H1 (cell line): ENCODE results near the gene AHSP. TPM values are rescaled to one million over a fixed set of nuclear protein-coding genes. Genes with fewer than 3 reads are reported as not detected.

Source experiments
- CTCF ChIA-PET: fragments of 300-600 bp; sonication (Branson Sonifier 250); formaldehyde crosslinking; loops from one replicate; lab custom pipeline; 2021; ENCODE audit not compliant: partially characterized antibody; lab: Charles Lee
- POLR2A ChIA-PET: fragments of 300-600 bp; sonication (Branson Sonifier 250); formaldehyde crosslinking; loops from one replicate; lab custom pipeline; 2021; ENCODE audit warnings: inconsistent platforms; ENCODE audit not compliant: partially characterized antibody; lab: Charles Lee
- DNase-seq, 2 experiments: peaks; one replicate each; pipeline versions ENCODE4 v3.0.0 to v3.0.0-alpha.2; 2010 to 2022; ENCODE audit warnings: low spot score in 2 of 2, low read depth in 1 of 2, mixed read lengths in 1 of 2
- FAIRE-seq: peaks from 2 replicates; lab custom pipeline; 2011; peaks lifted over from hg19 to GRCh38; lab: Jason Lieb, UNC
- H2AFZ ChIP-seq: 2 replicates; pipeline ENCODE4 v1.8.1; 2012; ENCODE audit warnings: low read length, inconsistent platforms
- H2AK5ac ChIP-seq: 2 replicates; pipeline ENCODE4 v1.6.1; 2013; ENCODE audit warnings: low read depth, low read length
- H2BK120ac ChIP-seq: replicated peaks from 2 replicates; pipeline ENCODE3; 2013; ENCODE audit warnings: low read depth, low read length, inconsistent platforms
- H2BK12ac ChIP-seq: 2 replicates; pipeline ENCODE4 v1.6.1; 2013; ENCODE audit warnings: low read depth, low read length
- H2BK15ac ChIP-seq: 2 replicates; pipeline ENCODE4 v1.6.1; 2013; ENCODE audit warnings: low read length
- H2BK20ac ChIP-seq: 2 replicates; pipeline ENCODE4 v1.6.1; 2013; ENCODE audit warnings: low read length
- H2BK5ac ChIP-seq: 2 replicates; pipeline ENCODE4 v1.6.1; 2013; ENCODE audit warnings: low read depth, low read length
- H3K14ac ChIP-seq: 2 replicates; pipeline ENCODE4 v1.6.1; 2013; ENCODE audit warnings: inconsistent platforms; ENCODE audit not compliant: insufficient read length
- H3K18ac ChIP-seq: 2 replicates; pipeline ENCODE4 v1.6.1; 2013; ENCODE audit warnings: low read length; ENCODE audit errors: extremely low read depth
- H3K23ac ChIP-seq: 2 replicates; pipeline ENCODE4 v1.6.1; 2013; ENCODE audit warnings: inconsistent platforms; ENCODE audit not compliant: insufficient read length
- H3K23me2 ChIP-seq: 2 replicates; pipeline ENCODE4 v1.6.1; 2013; ENCODE audit warnings: low read depth, low read length
- H3K27ac ChIP-seq: 2 replicates; pipeline ENCODE4 v1.6.1; 2011; ENCODE audit warnings: low read depth, low read length, inconsistent platforms
- H3K27me3 ChIP-seq, 4 experiments: replicated peaks in 1 of 4; 1 replicate in 1 of 4; 2 replicates in 3 of 4; pipeline versions ENCODE4 v1.6.1 to v1.8.1; 2011 to 2013; ENCODE audit warnings: low read length in 3 of 4, mild to moderate bottlenecking in 3 of 4, inconsistent platforms in 2 of 4, mixed read lengths in 2 of 4, moderate library complexity in 1 of 4; ENCODE audit not compliant: control insufficient read depth in 3 of 4, insufficient read depth in 3 of 4; ENCODE audit errors: extremely low read depth in 1 of 4
- H3K36me3 ChIP-seq, 4 experiments: 2 replicates each; pipeline versions ENCODE4 v1.6.1 to v1.8.1; 2011 to 2013; ENCODE audit warnings: mild to moderate bottlenecking in 4 of 4, low read length in 3 of 4, moderate library complexity in 2 of 4, control low read depth in 1 of 4, inconsistent platforms in 1 of 4; ENCODE audit not compliant: insufficient read depth in 4 of 4, control insufficient read depth in 2 of 4
- H3K4ac ChIP-seq: replicated peaks from 2 replicates; pipeline ENCODE3; 2013; ENCODE audit warnings: low read length, low read depth, mixed read lengths, inconsistent platforms; ENCODE audit not compliant: insufficient read length
- H3K4me1 ChIP-seq, 4 experiments: replicated peaks in 1 of 4; 1 replicate in 1 of 4; 2 replicates in 3 of 4; pipeline versions ENCODE4 v1.6.1 to v1.8.1; 2011 to 2013; ENCODE audit warnings: low read length in 3 of 4, inconsistent platforms in 2 of 4, mixed read lengths in 1 of 4; ENCODE audit not compliant: insufficient read depth in 4 of 4, control insufficient read depth in 3 of 4
- H3K4me2 ChIP-seq, 2 experiments: 2 replicates each; pipeline versions ENCODE4 v1.6.1 to v1.8.1; 2011 to 2013; ENCODE audit warnings: low read depth in 2 of 2, low read length in 2 of 2, control low read depth in 1 of 2, inconsistent platforms in 1 of 2, mild to moderate bottlenecking in 1 of 2; ENCODE audit not compliant: insufficient read depth in 1 of 2
- H3K4me3 ChIP-seq, 4 experiments: fragments of 200-600, 300-600 bp in 1 of 4; sonication (generic), shearing (Covaris generic), sonication (Bioruptor Twin) in 1 of 4; 2 replicates each; pipeline versions ENCODE4 v1.5.1 to v1.8.1; 2011 to 2016; ENCODE audit warnings: low read length in 4 of 4, low read depth in 3 of 4, control low read depth in 2 of 4, inconsistent platforms in 2 of 4, mild to moderate bottlenecking in 2 of 4, mixed read lengths in 1 of 4, moderate library complexity in 1 of 4; ENCODE audit not compliant: insufficient read depth in 2 of 4; ENCODE audit errors: extremely low read depth in 1 of 4
- H3K56ac ChIP-seq: replicated peaks from 2 replicates; pipeline ENCODE3; 2013; ENCODE audit warnings: low read depth, mild to moderate bottlenecking, mixed read lengths, low read length, inconsistent platforms; ENCODE audit not compliant: insufficient read length
- H3K79me1 ChIP-seq: 2 replicates; pipeline ENCODE4 v1.6.1; 2013; ENCODE audit warnings: low read depth, low read length, control low read depth
- H3K79me2 ChIP-seq, 2 experiments: 2 replicates each; pipeline versions ENCODE4 v1.6.1 to v1.8.1; 2012 to 2013; ENCODE audit warnings: low read length in 2 of 2, mild to moderate bottlenecking in 2 of 2, inconsistent platforms in 1 of 2; ENCODE audit not compliant: insufficient read depth in 2 of 2, control insufficient read depth in 1 of 2
- H3K9ac ChIP-seq, 4 experiments: replicated peaks in 1 of 4; 1 replicate in 1 of 4; 2 replicates in 3 of 4; pipeline versions ENCODE4 v1.6.1 to v1.8.1; 2011 to 2013; ENCODE audit warnings: low read depth in 3 of 4, low read length in 3 of 4, control low read depth in 2 of 4, mild to moderate bottlenecking in 2 of 4, moderate library complexity in 2 of 4, inconsistent platforms in 1 of 4; ENCODE audit errors: extremely low read depth in 1 of 4
- H3K9me3 ChIP-seq, 2 experiments: 2 replicates each; pipeline versions ENCODE4 v1.6.1 to v1.8.1; 2012 to 2013; ENCODE audit warnings: mild to moderate bottlenecking in 2 of 2, moderate library complexity in 2 of 2, control low read depth in 1 of 2, inconsistent platforms in 1 of 2, low read depth in 1 of 2, low read length in 1 of 2, mixed read lengths in 1 of 2; ENCODE audit not compliant: insufficient read depth in 2 of 2
- H4K20me1 ChIP-seq, 2 experiments: replicated peaks in 1 of 2; 2 replicates each; pipeline versions ENCODE3 to v1.8.1; 2011 to 2013; ENCODE audit warnings: inconsistent platforms in 2 of 2, low read length in 2 of 2, mild to moderate bottlenecking in 1 of 2; ENCODE audit not compliant: insufficient read depth in 2 of 2, control insufficient read depth in 1 of 2
- H4K5ac ChIP-seq: 2 replicates; pipeline ENCODE4 v1.6.1; 2013; ENCODE audit warnings: low read length, low read depth, mixed read lengths, inconsistent platforms; ENCODE audit not compliant: insufficient read length
- H4K8ac ChIP-seq: 2 replicates; pipeline ENCODE4 v1.8.0; 2013; ENCODE audit warnings: mild to moderate bottlenecking, moderate library complexity, low read length, inconsistent platforms; ENCODE audit not compliant: insufficient read depth; ENCODE audit errors: extremely low read depth
- H4K91ac ChIP-seq: replicated peaks from 2 replicates; pipeline ENCODE3; 2013; ENCODE audit warnings: low read length, mixed read lengths, inconsistent platforms; ENCODE audit not compliant: insufficient read length
- CTBP2 ChIP-seq: IDR thresholded peaks from 2 replicates; pipeline ENCODE4 v1.7.0; 2011; ENCODE audit warnings: borderline replicate concordance, mild to moderate bottlenecking, moderate library complexity, mixed read lengths, low read length; ENCODE audit not compliant: insufficient read depth, insufficient read length
- CTCF ChIP-seq, 3 experiments: IDR thresholded peaks; 1 replicate in 2 of 3; 2 replicates in 1 of 3; pipeline versions ENCODE4 v1.5.1 to v1.6.1; 2011; ENCODE audit warnings: low read length in 3 of 3, mild to moderate bottlenecking in 3 of 3, inconsistent platforms in 2 of 3, low read depth in 1 of 3, moderate library complexity in 1 of 3; ENCODE audit not compliant: insufficient read depth in 1 of 3; ENCODE audit errors: control extremely low read depth in 1 of 3
- FOSL1 ChIP-seq: IDR thresholded peaks from 2 replicates; pipeline ENCODE4 v1.6.1; 2011; ENCODE audit warnings: mild to moderate bottlenecking, low read depth, low read length, moderate library complexity; ENCODE audit not compliant: insufficient read depth
- KDM4A ChIP-seq: IDR thresholded peaks from one replicate; pipeline ENCODE4 v1.7.1; 2012; ENCODE audit warnings: low read depth, mild to moderate bottlenecking, moderate library complexity, low read length, inconsistent platforms; ENCODE audit not compliant: severe bottlenecking
- KDM5A ChIP-seq: fragments of 200-600 bp; IDR thresholded peaks from 2 replicates; pipeline ENCODE4 v1.7.1; 2012; ENCODE audit warnings: mild to moderate bottlenecking, low read length, inconsistent platforms, mixed read lengths
- NANOG ChIP-seq: IDR thresholded peaks from 2 replicates; pipeline ENCODE4 v1.6.1; 2011; ENCODE audit warnings: low read length, low read depth, mild to moderate bottlenecking, inconsistent platforms; ENCODE audit not compliant: insufficient read depth, poor library complexity, severe bottlenecking
- RBBP5 ChIP-seq: IDR thresholded peaks from 2 replicates; pipeline ENCODE4 v1.7.1; 2012; ENCODE audit warnings: low read depth, mild to moderate bottlenecking, inconsistent platforms, low read length, moderate library complexity, borderline replicate concordance
- SP1 ChIP-seq: IDR thresholded peaks from 2 replicates; pipeline ENCODE4 v1.6.1; 2011; ENCODE audit warnings: low read depth, low read length
- TCF12 ChIP-seq: IDR thresholded peaks from 2 replicates; pipeline ENCODE4 v1.6.1; 2011; ENCODE audit warnings: low read depth, mild to moderate bottlenecking, low read length
- ZNF274 ChIP-seq: IDR thresholded peaks from 2 replicates; pipeline ENCODE4 v1.7.0; 2012; ENCODE audit warnings: low read length, borderline replicate concordance; ENCODE audit errors: extremely low read depth
- WGBS, 2 experiments: shearing (Covaris generic) in 1 of 2; methylation state at CpG; one replicate each; pipeline versions ENCODE4 v1.1.6 to v1.1.7; 2013 to 2015; ENCODE audit warnings: low lambda C conversion rate in 2 of 2, mixed read lengths in 2 of 2, inconsistent platforms in 1 of 2, low coverage in 1 of 2, missing lambda C conversion rate in 1 of 2; ENCODE audit not compliant: insufficient replicate concordance in 2 of 2, insufficient coverage in 1 of 2, insufficient read length in 1 of 2; ENCODE audit errors: extremely low coverage in 1 of 2, missing lambda C conversion rate in 1 of 2; 5-methylcytosine and 5-hydroxymethylcytosine counted together
- polyA plus RNA-seq, 7 experiments: library from polyadenylated mRNA; depleted of rRNA in 3 of 7; stranded (reverse) in 5 of 7; unstranded in 2 of 7; fragments of >200 nt in 5 of 7; fragments of 200-250 nt in 2 of 7; gene quantifications; 1 replicate in 5 of 7; 2 replicates in 1 of 7; 4 replicates in 1 of 7; pipeline versions ENCODE4 v1.2.1 to v1.2.3, GENCODE V29; 2011 to 2013; ENCODE audit warnings: missing spikeins in 2 of 7, mixed read lengths in 2 of 7
- total RNA-seq: library from RNA; stranded (reverse); fragmentation: NEBNext Ultra II Directional; extraction: Animal tissue kit (Norgen Biotek cat#: 25700); gene quantifications from 2 replicates; pipeline ENCODE4 v1.2.1, GENCODE V29; 2021

The AHSP gene
- total and polyA plus RNA-seq, 2 of the 8 experiments (the other 6 are each of a cell fraction or from before 2014, with no cell fraction given) = 0.91 to 15.3 TPM

- no peak overlapping the region for H4K91ac ChIP-seq
- H3K14ac ChIP-seq = no peak overlapping the region
- POLR2A ChIA-PET = interaction anchor here (1.1 to 10.6 kb wide), 2 partner anchors 14 to 66 kb away, joined by 3 to 69 read pairs; no protein-coding TSS in a partner anchor
These were observed 25.7 kb upstream of the AHSP start for GRCh38 chr16:31501966-31502348.

More at GRCh38 chr16:31501966-31502348, 25.7 kb upstream of the AHSP start:
- H3K4ac ChIP-seq = no peak overlapping the region
- no peaks in the 10 kb centered on the region for H4K20me1 ChIP-seq
- no peak overlapping the region for H2BK15ac ChIP-seq
- no peak overlapping the region for H3K9ac ChIP-seq
- no peaks in the 10 kb centered on the region for H3K79me1 ChIP-seq
- DNase-seq (no peak), FAIRE-seq (no peak)
- H2BK120ac ChIP-seq = no peak overlapping the region
- peak overlapping the region in 1 of 4 experiments; percentile 27; a peak in 2 of 8 replicates for H3K4me3 ChIP-seq
- no peaks in the 10 kb centered on the region for H3K79me2 ChIP-seq
- no peaks in the 10 kb centered on the region for H3K23me2 ChIP-seq
- H3K9me3 ChIP-seq = no peaks in the 10 kb centered on the region
- TF ChIP-seq CTBP2 (no peak), CTCF (IDR thresholded peaks at IDR 0.05; ENCODE audit: control extremely low read depth in 1 of 3, insufficient read depth in 1 of 3, low read depth in 1 of 3, low read length in 3 of 3) (no peak), ZNF274 (no peak), SP1 (no peak), KDM4A (no peak), KDM5A (no peak), RBBP5 (no peak), TCF12 (no peak), NANOG (no peak), FOSL1 (no peak)
- H3K27me3 ChIP-seq = no peaks in the 10 kb centered on the region
- CTCF ChIA-PET = interaction anchor here (0.5 to 2.0 kb wide), 3 partner anchors 21 to 191 kb away, joined by 3 to 6 read pairs (median 3); no protein-coding TSS in a partner anchor
- no peak overlapping the region for H3K18ac ChIP-seq
- no peak overlapping the region for H3K56ac ChIP-seq
- no peak overlapping the region for H2BK20ac ChIP-seq
- H3K27ac ChIP-seq = no peak overlapping the region
- H3K4me2 ChIP-seq = peak overlapping the region; percentile 18 to 59; a peak in 2 of 4 replicates
- no peak overlapping the region for H4K8ac ChIP-seq
- no peak overlapping the region for H2AFZ ChIP-seq
- 65% methylated on average over 4 of the region's 4 CpGs; no CpG with 5 or more reads in 1 of the 2 experiments for WGBS, 2 experiments
- no peak overlapping the region for H2AK5ac ChIP-seq
- H2BK12ac ChIP-seq = no peak overlapping the region
- H3K4me1 ChIP-seq = peaks cover 2 to 10% (median 5%) of the 10 kb centered on the region in 4 experiments
- no peak overlapping the region for H4K5ac ChIP-seq
- no peak overlapping the region for H2BK5ac ChIP-seq
- peaks cover 0 to 3% (median under 1%) of the 10 kb centered on the region in 4 experiments; a peak in 1 of 8 replicates for H3K36me3 ChIP-seq
- no peak overlapping the region for H3K23ac ChIP-seq
